GM18499 (cell line): ENCODE data around the gene C19orf81.

Experiments
- ATAC-seq: cut with Tn5 transposase; IDR thresholded peaks from one replicate; pipeline ENCODE4 v1.9.1; 2021; ENCODE audit warnings: moderate number of reproducible peaks; ENCODE audit not compliant: insufficient read depth, unreplicated experiment

The C19orf81 gene

GRCh38 chr19:50676625-50677197 is 27.5 kb downstream of the C19orf81 start:
- ATAC-seq, result no peak

GRCh38 chr19:50677636-50678035 is 28.4 kb downstream of the C19orf81 start:
- no peak for ATAC-seq

DNA sequence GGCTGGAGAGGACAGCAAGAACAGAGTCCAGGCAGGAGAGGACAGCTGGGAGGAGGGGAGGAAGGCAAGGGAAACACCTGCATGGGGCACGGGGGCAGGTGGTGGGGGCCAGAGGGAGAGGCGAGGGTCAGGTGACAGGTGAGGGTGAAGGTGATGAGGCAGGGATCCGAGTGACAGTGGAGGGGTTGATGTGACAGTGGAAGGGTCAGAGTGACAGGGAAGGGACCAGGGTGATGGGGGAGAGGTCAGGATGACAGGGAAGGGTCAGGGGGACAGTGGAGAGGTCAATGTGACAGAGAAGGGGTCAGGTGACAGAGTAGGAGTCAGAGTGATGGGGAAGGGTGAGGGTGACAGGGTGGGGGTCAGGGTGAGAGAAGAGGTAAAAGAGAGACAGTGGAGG is 29.1 kb downstream of the C19orf81 start:
- ATAC-seq, result no peak

GRCh38 chr19:50679177-50680125 is 30.2 kb downstream of the C19orf81 start:
- no peak for ATAC-seq

- no peak for ATAC-seq
These were observed 37.2 kb downstream of the C19orf81 start for GRCh38 chr19:50686310-50687032.

DNA sequence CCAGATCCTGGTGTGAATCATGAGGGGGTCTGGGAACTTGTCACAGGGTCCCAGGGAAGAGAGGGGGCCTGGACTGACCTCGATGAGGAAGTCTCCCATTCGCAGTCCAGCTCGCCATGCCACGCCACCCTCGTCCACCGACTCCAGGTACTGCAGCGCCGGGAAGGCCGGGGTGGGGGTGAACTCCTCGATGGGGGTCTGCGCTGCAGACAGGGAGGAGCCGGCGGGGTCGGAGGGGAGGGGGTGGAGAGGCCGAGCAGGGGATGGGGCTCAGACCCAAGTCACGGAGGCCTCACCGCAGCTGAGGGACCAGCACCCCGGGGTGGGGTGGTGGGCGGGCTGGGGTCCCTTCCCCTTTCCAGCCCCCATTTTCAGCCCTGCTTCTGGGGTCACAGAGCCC is 39.5 kb downstream of the C19orf81 start:
- ATAC-seq, result no peak

GRCh38 chr19:50690439-50690838 is 41.2 kb downstream of the C19orf81 start:
- ATAC-seq, result no peak

GRCh38 chr19:50693064-50693975 is 44.1 kb downstream of the C19orf81 start:
- no peak for ATAC-seq

DNA sequence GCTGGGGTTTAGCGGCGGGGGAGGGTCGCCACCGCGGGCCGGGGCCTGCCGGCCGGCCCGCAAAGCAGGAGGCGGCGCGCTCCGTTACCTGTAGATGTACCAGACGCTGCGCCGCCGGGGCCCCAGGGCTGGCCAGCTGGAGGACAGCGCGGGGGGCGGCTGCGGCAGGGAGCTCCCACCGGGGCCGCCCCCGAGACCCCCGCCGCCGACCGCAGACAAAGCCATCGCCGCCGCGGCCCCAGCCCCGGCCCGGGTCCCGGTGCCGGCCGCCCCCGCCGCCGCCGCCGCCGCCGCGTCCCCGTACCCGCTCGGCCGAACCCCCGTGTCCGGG is 45.5 kb downstream of the C19orf81 start:
- no peak for ATAC-seq

GRCh38 chr19:50695251-50696093 is 46.2 kb downstream of the C19orf81 start:
- no peak for ATAC-seq

- no peak for ATAC-seq
These were observed 46.8 kb downstream of the C19orf81 start for GRCh38 chr19:50696094-50696483.

DNA sequence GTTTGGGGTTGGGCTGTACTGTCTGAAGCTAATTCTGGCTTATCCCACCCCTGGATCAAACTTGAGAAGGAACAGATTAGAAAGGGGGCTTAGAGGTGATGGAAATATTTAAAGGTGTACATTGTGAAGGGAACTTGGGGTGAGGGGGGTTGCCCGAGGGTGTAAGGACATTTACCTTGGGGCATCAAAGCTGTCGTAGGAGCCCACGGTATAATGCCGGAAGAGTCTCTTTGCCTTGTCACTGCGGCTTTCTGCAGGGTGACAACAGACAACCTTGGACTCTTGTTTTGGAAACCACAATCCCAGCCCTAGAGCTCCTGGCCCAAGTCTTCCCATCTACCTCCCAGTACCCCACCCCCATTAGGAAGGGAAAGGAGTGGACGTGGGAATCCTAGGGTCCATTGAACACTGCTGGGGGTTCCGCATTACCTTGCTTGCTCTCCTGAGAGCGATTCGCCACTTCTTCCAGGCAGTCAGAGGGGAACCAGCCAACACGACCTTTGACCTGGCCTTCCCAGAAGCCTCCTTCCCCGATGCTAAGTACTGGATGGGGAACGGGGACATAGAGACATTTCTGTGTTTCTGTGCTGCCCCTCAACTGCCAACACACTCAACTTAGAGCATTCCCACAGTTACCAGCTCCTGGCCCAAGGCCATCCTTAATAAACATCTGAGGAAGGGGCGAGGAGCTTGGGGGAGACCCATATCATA is 48.3 kb downstream of the C19orf81 start:
- ATAC-seq, result no peak

DNA sequence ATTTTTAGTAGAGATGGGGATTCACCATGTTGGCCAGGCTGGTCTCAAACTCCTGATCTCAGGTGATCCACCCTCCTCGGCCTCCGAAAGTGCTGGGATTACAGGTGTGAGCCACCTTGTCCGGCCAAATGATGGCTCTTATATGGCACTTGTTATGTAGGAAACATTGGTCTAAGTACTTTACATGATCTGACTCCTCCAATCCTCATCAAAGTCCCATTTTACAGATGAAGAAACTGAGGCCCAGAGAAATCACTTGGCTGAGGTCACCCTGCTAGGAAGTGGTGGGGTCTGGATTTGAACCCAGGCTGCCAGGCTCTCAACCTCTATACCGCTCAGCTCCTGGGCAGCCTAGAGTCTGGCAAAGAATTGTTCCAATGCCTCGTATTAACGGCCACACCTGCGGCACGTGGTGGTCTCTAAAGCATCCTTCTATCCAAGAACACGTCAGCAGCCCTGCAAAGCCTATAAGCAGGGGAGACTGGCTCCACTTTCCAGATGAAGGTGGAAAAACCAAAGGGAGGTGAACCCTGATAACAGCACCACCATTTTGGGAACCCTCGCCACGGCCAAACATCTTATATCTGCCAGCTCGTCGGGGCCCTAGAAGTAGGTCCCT is 52.2 kb downstream of the C19orf81 start:
- no peak for ATAC-seq

DNA sequence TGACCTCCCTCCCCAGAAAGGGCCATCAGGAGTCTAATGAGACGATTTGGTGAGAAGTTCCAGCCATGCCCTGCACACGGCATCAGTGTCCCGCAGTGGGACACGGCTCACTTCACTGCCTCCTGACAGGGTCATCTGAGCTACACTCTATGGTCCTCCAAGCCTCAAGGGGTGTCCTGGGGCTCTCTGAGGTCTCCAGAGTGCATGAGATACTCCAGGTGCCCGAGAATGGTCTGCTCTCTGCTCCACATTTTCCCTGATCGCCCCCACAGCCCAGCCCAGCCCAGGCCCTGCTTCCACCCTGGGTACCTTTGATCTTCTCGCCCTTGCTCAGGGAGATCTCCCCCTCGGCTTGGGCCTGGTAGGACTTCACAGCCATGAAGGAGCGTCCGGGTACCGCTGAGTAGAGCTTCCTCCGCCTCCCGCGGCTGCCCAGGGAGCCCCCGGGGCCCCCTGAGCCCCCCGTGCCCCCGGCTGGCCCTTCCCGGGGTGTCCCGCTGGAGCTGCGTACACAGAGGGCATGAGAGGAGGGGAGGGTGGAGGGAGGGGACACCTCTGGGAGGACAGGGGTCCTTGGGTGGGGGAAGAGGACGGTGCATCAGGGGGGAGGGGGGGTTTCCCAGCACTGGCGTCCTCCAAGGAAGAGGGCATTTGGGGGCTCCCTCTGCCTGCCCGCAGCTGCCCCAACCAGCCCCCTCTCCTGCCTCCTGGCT is 53.1 kb downstream of the C19orf81 start:
- no peak for ATAC-seq

DNA sequence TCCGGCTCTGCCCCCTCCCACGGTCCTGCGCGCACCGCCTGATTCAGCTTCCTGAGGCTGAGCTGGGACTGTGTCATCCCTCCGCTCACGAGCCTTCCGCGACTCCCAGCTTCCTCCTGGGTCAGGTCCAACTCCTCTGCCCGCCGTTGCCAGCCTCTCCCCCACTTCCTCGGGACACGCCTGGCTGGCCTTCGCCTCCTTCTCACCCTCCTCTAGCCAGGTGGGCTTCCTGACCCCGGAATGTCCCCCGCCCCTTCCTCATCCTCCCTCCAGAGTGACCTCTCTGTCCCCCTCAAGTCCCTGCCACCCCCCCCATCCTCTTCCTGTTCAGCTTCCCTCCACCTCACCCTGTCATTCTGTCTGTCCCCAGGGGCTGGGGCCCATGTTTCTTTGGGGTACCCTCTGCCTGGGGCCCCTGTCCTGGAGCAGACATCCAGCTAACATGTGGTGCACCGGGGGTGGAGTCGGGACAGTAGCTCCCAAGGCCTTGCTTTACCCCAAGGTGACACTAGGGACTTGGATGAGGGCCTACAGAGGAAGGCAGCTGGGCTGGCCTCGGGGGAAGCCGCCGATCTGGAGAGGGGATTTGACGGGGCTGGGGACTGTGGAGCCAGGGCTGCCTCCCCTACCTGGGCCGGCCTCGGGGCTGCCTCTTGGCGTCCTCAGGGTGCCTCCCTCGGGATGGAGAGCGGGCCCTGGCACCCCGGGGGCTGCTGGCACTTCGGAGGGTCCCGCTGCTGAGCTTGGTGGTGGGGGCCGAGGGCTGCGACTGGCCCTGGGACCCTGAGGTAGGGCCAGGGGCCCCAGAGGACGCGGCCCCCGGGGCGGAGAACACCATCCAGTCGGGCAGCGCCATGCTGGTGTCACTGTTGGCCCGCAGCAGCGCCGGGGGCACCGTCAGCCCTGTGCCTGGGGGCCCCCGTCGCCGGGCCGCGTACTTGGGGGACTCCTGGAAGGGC is 53.9 kb downstream of the C19orf81 start:
- no peak for ATAC-seq

GRCh38 chr19:50703915-50704796 is 54.9 kb downstream of the C19orf81 start:
- no peak for ATAC-seq
